Putamen (tissue), 1 donor: ENCODE results near the gene CDK6.

Source experiments
- DNase-seq: peaks from one replicate; pipeline ENCODE4 v3.0.0-alpha.2; 2016; ENCODE audit warnings: low spot score

CDK6 gene

DNA sequence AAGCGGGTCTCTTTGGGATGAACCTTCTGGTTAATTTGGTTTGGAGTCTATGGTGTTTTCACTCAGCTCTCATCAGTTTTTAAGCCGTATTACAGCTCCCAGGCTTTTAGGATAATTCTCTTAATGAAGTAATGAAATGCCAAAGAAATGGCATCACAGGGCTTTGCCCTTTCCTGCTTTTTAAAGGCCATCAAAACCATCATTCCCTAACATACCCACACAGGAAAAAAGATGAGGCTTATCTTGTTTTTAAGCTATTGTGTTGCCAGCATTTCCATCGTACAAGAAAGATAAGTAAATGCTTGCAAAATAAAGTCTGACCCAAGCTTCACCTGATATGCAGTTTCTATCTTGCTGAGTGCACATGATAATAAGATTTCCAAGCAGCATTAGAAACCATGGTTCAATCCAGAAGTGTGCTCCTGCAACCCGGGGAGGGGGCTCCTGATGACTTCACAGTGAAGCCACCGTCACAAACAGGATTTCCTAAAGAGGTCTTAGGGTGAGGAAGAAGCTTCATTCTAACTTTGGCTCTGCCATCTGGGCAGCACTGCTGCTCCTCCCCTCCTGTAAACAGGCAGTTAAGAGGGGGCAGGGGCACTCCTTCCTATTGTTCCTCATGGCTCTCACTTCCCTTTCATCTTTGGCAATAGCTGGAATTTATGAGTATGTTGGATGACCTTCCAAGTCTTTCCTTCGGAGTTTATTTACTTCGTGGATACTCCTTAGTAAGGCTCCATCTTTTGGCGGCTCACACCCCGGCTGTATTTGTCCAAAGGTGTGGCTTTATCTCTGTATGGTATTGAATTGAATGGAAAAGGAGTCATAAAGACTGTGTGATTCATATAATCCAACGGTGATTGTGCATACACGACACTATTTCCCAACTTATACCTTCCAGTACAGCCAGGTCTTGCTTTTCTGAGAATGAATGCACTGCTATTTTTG lies 191.0 kb downstream of the CDK6 start:
- DNase-seq: no peak

DNA sequence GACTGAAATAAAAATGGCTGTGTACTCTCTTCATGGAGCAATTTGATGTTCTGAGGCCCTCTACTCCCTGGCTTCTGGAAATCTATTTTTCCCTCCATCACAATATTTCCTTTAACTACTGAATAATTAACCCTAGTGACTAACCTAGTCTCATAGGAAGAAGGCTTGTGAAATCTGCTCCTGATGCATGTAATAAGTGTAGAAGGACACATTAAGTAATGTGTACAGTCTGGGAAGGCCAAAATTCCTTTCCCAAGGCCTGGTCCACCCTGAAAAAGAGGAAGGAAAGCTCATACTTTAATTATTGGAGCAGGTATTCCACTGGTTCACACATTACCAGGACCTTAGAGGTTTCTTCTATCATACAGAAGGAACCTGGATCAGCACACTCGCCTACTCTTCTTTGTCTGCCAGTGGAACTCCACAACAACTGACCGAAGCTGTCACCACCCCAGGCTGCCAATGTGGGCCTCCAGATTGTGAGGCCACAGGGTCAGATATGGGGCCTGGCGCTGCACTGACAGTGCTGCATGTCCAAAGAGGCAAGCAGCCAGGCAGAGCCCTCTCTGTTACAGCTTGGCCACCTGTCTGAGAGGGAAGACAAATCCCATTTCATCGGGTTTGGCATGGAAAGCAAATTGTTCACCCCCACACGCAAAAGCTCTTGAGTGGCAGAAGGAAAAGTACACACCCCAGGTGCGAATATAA lies 191.8 kb downstream of the CDK6 start:
- DNase-seq: no peak

- no peak for DNase-seq
These were observed 192.6 kb downstream of the CDK6 start for GRCh38 chr7:92643821-92644220.

DNA sequence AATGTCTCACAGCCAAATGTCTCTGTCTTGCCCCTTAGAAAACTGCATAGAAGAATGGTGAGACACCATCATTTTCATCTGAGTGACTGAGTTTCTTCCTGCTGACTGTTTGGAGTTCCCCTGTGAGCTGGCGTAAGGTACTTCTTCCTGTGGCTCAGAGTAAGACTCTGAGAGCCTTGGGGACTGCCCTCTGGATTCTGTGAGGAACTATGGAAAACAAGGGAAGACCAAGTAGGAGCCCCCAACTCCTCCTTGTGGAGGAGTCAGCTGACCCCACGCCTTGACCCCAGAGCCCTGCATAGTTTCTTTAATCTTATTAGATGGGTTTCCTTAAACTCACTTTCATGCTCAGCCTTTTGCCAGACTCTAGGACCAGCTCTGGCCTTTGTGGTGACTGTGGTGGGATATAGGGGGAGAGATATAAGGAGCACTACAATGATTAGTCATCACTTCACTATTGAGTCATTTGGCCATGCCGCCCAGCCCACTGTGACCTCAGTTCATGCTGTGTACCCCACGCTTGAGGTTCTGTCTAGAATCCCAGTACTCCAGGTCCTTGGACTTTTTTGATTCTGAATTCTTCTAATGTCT lies 194.4 kb downstream of the CDK6 start:
- DNase-seq: no peak

DNA sequence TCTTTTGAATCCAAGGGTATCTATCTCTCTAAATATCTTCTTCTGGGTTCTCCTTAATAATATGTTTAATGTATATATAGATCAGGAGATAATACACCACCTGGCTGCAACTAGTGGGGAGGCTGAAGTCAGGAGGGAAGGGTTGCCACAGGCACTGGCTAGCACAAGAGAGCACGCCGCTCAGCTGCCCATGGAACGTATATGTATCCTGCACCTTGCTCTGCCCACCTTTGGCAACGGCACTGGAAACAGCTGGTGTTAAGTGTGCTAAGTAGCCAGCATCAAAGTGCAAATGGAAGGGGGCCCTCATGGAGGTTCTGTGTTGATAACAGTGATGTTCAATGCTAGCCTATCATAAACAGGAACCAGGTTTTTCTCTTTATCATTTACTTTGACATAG lies 196.4 kb downstream of the CDK6 start:
- no peak for DNase-seq

GRCh38 chr7:92639213-92639896 lies 197.0 kb downstream of the CDK6 start:
- no peak for DNase-seq

- no peak for DNase-seq
These were observed 200.3 kb downstream of the CDK6 start for GRCh38 chr7:92636018-92636560.

- DNase-seq: no peak
These were observed 200.8 kb downstream of the CDK6 start for GRCh38 chr7:92635538-92635937.

DNA sequence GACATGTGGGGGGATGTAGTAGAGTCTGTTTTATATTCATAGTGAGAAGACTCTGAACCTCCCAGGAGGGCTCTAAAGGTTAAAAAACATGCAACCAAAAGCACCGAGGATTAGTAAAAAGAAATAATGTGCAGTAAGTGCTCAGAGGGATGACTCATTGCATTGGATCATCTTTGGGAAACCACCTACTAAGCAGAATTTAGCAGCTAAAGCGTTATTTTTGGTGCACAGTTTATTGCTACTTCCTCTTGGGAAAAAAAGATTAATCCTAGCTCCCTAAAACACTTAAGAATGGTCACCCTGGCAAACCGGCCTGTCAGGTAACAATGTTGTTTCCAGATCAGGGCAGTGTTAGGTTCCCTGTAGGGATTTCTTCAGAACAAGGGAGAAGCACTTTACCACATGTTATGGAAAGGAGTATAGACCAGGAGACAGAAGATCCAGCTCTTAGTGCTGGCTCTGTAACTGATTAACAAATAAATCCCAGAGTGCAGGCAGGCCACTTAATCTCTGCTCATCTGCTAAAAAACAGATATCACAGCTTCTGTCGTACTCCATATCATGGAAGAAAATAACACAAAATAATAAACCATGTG lies 201.4 kb downstream of the CDK6 start:
- no peak for DNase-seq

DNA sequence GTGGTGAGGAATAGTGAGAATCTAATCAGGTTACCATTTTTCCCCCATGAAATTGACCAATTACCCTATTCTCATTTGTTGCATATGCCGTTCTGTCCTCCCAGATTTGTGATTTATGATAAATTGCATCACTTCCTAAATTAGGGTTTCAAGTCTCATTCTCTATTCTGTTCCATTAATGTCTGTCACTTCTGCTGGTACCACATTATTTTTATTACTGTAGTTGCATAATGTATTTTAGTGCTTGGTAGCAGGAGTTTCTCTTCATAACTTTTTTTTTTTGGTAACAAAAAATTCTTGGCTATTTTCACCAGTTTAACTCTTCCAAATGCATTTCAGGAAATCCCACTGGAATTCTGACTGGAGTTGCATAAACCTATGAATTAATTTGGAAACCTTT lies 202.2 kb downstream of the CDK6 start:
- DNase-seq: no peak

DNA sequence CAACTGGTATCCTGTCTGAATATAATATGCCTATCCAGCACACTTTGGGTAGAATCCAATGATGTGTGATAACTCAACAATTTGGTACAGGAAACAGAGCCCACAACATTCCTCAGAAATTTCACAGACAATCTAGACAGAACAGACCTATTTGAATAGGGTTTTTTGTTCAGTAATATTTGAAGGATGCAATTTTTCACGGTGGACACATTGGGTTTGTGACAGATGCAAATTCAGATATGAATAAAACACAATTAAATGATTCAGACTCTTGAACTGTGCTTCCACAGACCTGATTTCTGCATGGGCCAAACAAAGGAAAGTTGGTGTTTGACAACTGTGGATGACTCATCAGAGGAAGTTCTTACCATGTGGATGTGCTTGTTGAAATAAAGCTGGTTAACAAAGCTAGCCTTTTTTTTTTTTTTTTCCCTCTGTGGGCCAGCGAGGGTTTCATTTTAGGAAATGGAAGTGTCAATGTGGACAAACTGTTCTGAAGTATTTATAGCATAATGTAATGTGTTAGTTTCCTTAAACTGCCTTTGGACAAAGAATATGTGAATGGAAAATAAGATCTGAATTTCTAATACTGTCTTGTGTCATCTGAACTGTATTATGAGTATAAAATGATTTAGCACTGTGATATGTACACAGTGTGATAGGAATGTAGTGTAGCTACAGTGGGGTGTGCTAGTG lies 203.0 kb downstream of the CDK6 start:
- peak; percentile 81 for DNase-seq

DNA sequence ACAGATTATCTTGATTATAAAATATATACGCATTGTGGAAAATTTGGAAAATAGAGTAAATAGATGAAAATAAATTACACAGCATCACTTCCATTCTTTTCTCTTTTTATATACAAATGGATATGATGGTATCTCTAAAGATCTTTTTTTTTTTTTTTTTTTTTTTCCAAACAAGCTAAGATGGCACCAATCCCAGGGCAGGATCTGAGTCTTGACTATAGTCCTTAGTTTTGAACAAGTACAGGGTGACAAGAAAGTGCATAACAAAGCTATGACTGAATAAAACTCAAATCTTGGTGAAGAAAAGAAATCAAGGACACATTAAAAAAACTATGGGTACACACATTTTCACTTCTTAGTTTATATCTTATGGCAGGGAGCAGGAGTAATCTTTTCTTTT lies 203.6 kb downstream of the CDK6 start:
- no peak for DNase-seq

DNA sequence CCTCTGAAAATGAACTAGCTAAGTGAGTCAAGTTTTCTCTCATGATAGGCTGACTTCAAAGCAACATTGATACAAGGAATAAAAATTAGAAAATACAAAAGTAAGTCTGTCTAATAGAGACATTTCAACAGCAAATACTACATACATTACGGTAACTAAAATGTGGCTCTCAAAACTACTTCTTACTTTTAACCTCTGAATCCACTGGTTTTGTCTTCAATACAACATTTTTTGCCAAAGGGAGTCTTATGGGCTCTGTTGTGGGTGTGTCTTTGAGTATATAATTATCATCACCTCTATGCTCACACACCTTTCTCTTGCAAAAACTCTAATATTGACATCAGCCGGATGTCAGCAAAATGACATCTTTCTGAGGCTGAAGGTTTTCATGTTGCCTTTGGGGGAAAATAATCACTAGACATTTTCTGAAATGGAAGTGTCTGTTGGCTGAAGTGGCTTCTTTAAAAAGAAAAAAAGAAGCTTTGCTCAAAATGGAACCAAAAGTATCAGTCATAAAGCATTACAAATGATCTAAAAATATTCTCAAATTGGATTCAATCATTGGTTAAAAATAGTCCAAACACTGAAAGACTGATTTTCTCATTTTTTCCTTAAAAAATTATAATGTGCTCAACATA lies 204.4 kb downstream of the CDK6 start:
- DNase-seq: no peak

- no peak for DNase-seq
These were observed 205.1 kb downstream of the CDK6 start for GRCh38 chr7:92631067-92631849.

- DNase-seq: no peak
These were observed 206.6 kb downstream of the CDK6 start for GRCh38 chr7:92629779-92630178.

DNA sequence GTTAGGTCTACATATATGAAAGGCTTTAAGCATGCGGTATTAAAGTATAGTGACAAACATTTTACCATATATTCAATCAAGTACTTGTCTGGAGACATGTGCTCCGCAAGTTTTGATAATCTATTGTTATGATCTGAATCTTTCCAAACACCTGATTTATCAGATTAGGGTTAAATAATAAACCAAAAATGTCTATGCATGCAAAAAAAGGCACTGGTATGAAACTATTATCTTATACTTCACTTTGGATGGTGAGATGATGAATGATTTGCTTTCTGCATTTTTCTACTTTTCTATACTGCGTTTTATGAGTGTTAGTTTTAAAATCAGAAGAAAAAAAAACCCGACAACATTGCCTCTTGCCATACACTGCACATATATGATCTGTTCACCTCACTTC lies 208.4 kb downstream of the CDK6 start:
- no peak for DNase-seq

GRCh38 chr7:92626281-92626809 lies 210.0 kb downstream of the CDK6 start:
- no peak for DNase-seq

DNA sequence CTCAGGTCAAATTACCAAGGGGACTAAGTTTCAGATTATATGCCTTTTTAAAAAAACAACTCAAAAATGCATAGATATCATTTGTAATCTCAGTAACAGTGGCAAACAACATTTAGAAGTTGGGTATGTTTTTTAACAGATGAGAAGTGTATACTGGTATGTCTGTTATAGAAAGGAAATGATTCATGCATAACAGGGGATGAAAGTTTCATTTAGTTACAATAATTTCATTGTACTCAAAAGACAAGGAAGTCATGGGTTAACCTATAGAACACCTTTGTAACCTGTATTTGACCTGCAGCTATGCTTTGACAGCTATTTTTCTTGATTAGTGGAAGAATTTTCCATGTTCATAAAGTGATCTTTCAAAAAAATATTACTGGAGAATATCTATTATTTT lies 210.8 kb downstream of the CDK6 start:
- DNase-seq: no peak

GRCh38 chr7:92624298-92624996 lies 211.9 kb downstream of the CDK6 start:
- no peak for DNase-seq
